Measurements from ENCODE around the gene TMEM100. TPM values are rescaled to one million over a fixed set of nuclear protein-coding genes. Genes with fewer than 3 reads are reported as not detected.

The TMEM100 gene
- total and polyA plus RNA-seq, 8 donors, result 0.39 to 4.1 (median 1.9) TPM

DNA sequence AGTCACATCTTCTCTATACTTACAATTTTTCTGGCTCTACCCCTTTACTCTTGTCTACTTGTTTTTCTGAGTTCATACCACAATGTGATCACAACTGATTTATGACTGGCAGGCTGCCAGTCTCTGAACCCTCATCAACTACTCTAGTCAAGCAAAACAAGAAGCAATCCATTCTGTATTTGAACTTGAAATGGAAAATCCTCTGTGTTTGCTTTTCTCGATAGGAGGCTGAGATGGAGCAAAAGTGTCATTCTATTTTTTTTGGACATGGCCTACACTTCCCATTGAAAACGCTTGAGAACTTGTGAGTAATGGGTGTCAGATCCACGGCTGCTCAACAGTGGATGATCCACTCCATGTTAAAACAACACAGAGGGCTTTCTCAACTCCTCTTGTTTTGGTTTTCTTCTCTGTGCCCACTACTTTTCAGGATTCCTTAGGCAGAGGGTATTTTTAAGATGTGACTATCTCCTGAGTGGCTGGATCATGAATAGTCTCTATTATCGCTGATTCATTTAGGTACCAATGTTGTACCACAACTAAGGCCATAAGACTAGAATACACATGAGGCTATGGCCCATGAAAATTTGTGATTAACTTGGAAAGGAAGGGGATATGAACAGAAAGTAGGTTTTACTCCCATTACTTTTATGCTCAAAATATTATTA lies 11.7 kb downstream of the TMEM100 start:
- H3K9me3 ChIP-seq, result no peaks in the 10 kb centered on the region
- no peak for DNase-seq
- TF ChIP-seq, protein P1, sequence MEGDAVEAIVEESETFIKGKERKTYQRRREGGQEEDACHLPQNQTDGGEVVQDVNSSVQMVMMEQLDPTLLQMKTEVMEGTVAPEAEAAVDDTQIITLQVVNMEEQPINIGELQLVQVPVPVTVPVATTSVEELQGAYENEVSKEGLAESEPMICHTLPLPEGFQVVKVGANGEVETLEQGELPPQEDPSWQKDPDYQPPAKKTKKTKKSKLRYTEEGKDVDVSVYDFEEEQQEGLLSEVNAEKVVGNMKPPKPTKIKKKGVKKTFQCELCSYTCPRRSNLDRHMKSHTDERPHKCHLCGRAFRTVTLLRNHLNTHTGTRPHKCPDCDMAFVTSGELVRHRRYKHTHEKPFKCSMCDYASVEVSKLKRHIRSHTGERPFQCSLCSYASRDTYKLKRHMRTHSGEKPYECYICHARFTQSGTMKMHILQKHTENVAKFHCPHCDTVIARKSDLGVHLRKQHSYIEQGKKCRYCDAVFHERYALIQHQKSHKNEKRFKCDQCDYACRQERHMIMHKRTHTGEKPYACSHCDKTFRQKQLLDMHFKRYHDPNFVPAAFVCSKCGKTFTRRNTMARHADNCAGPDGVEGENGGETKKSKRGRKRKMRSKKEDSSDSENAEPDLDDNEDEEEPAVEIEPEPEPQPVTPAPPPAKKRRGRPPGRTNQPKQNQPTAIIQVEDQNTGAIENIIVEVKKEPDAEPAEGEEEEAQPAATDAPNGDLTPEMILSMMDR (IDR thresholded peaks at IDR 0.05), result no peak
- H3K27me3 ChIP-seq, result no peaks in the 10 kb centered on the region
- FAIRE-seq, result no peak
- H3K4me1 ChIP-seq, result no peaks in the 10 kb centered on the region
- ATAC-seq, result no peak
- no peak overlapping the region for H3K27ac ChIP-seq
- H3K4me3 ChIP-seq, result no peak overlapping the region
- intact Hi-C loops (cut with DNase I), result no loop called here
- no peaks in the 10 kb centered on the region for H3K36me3 ChIP-seq
- 45 to 57% methylated on average over 4 of the region's 4 CpGs for WGBS, 2 donors

DNA sequence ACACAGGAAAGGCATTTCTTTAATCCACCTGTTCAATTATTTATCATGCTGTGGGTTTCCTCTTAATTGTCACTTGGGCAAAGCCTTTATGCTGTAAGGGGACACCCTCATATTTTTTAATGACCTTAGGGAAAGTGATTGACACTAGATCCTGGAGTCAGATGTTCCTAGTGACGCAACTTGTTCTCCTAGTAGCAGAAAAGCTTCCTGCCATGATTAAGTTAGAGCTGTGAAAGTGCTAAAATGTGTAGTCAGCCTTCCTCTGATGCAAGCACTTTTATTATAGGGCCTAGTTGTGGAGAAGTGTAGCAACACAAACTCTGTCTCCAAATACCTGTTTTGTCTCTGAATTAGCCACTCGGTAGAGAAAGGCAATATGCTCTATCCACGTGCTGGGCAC lies 12.3 kb downstream of the TMEM100 start:
- no peak overlapping the region for H3K4me3 ChIP-seq
- intact Hi-C loops (cut with DNase I), result no loop called here
- H3K4me1 ChIP-seq, result no peaks in the 10 kb centered on the region
- H3K36me3 ChIP-seq, result no peaks in the 10 kb centered on the region
- DNase-seq (no peak), FAIRE-seq (no peak), ATAC-seq (peak in 1 of 4 donors; percentile 38)
- WGBS, 2 donors, result 67 to 84% methylated on average over 3 of the region's 3 CpGs
- no peak overlapping the region for H3K27ac ChIP-seq
- no peaks in the 10 kb centered on the region for H3K9me3 ChIP-seq
- H3K27me3 ChIP-seq, result no peaks in the 10 kb centered on the region
- TF ChIP-seq, protein P1 (IDR thresholded peaks at IDR 0.05), result no peak

DNA sequence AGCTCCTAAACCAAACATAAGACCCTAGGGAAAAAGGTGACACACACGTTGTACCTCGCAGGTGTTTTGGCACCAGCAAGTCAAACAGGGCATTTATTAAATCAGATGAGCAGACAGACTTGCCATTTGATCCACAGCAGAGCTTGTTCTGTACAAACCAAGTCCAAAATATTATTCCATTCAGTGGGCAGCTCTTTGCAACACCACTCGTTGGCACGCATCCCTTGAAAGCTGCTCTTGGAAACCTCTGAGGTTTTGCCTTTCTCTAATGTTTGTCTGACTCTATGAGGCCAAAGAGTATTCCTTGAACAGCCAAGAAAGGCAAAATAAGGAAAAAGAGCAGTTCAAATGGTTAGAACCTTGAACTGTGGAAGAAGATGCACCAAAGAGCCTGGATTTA lies 12.7 kb downstream of the TMEM100 start:
- ATAC-seq (no peak), FAIRE-seq (no peak), DNase-seq (no peak)
- Histone ChIP-seq H3K9me3 (no peaks in the 10 kb centered on the region), H3K27ac (no peak overlapping the region), H3K4me3 (no peak overlapping the region), H3K4me1 (no peaks in the 10 kb centered on the region), H3K27me3 (no peaks in the 10 kb centered on the region), H3K36me3 (no peaks in the 10 kb centered on the region)
- WGBS, 2 donors, result 50 to 51% methylated on average over 4 of the region's 4 CpGs
- TF ChIP-seq, protein P1 (IDR thresholded peaks at IDR 0.05), result no peak
- intact Hi-C loops (cut with DNase I), result no loop called here

DNA sequence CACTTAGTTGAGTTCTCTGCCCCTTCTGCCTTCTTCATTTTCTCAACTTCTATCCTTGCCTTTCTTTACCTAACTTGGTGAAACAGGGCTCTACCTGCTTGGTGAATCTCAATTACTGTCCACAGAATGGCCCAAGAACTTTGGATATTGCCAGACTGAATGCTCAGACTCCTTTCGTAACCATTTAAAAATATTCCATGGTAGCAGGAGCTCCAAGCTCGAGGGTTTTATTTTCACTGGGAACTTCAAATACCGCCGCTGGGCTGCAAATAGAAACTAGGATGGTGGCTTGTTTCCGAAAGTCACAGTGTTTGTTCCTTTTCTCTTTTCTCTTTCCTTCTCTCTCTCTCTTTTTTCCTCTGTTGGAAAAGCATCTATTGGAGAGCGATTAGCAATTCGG lies 13.2 kb downstream of the TMEM100 start:
- Histone ChIP-seq H3K27ac (no peak overlapping the region), H3K4me1 (no peaks in the 10 kb centered on the region), H3K27me3 (no peaks in the 10 kb centered on the region), H3K36me3 (no peaks in the 10 kb centered on the region), H3K9me3 (no peaks in the 10 kb centered on the region), H3K4me3 (no peak overlapping the region)
- no peak for ATAC-seq
- intact Hi-C loops (cut with DNase I), result no loop called here
- TF ChIP-seq, protein P1 (IDR thresholded peaks at IDR 0.05), result no peak
- FAIRE-seq, result no peak
- no peak for DNase-seq
- 63 to 79% methylated on average over 7 of the region's 7 CpGs for WGBS, 2 donors

DNA sequence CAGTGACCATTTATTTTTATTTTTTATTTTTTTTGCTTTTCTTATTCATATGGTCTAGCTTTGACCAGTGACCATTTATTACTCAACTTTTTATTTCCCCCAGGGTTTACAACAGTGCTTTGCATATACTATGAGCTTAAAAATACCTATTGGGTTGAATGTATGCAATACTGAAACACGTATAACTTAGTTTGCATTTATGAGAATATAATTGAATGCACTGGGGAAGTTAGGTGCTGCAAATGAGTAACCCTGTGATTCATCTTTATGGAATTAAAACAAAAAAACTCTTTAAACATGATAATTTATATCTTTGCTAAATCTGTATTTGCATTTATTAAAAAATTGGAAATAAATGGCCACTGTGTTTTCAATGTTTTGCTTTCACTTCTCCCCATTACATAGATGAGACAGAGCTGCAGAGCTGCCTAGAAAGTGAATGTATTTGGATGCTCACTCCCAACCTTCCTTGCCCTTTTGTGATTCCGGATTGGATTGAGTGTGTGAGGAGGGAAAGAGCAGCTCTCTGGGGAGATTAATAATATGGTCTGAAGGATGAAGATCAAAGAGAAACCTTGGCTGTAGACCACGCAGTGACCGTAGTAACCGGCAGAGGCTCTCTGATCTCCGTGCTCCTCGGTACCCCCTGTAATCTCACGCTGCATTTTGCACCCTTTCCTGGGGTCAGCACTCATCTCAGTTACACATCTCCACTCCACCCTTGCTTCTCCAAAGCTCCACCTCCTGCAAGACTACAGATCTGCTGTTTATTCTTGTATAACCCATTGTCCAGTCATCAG lies 14.3 kb downstream of the TMEM100 start:
- Histone ChIP-seq H3K4me1 (no peaks in the 10 kb centered on the region), H3K27ac (no peak overlapping the region), H3K9me3 (no peaks in the 10 kb centered on the region), H3K27me3 (no peaks in the 10 kb centered on the region), H3K4me3 (no peak overlapping the region), H3K36me3 (no peaks in the 10 kb centered on the region)
- intact Hi-C loops (cut with DNase I), result no loop called here
- WGBS, 2 donors, result 22 to 36% methylated on average over 8 of the region's 8 CpGs
- TF ChIP-seq, protein P1 (IDR thresholded peaks at IDR 0.05), result no peak
- DNase-seq, result no peak
- ATAC-seq, result no peak
- FAIRE-seq, result no peak

All from pancreas (tissue), 10 donors.